ENCODE measurements around the gene KLHL26. TPM values are rescaled to one million over a fixed set of nuclear protein-coding genes. Genes with fewer than 3 reads are reported as not detected.

KLHL26 gene
- total and polyA plus RNA-seq, 2 of the 4 experiments (the other 2 are of a cell fraction), result 2.2 to 4.7 TPM

- no peak overlapping the region for H3K4me2 ChIP-seq (ENCODE audit: low read depth, low read length)
- no peak overlapping the region for H4K8ac ChIP-seq (ENCODE audit: low read depth in 2 of 2, low read length in 2 of 2)
- no peak overlapping the region for H3K9ac ChIP-seq (ENCODE audit: low read depth, low read length)
- H2BK5ac ChIP-seq (ENCODE audit: low read depth, low read length, poor library complexity, severe bottlenecking), result no peak overlapping the region
- H3K27me3 ChIP-seq (ENCODE audit: control insufficient read depth, insufficient read depth, low read length), result no peaks in the 10 kb centered on the region
- no peak overlapping the region for H2AK5ac ChIP-seq (ENCODE audit: low read depth, low read length)
- DNase-seq, result no peak
- H2BK120ac ChIP-seq (ENCODE audit: low read depth, low read length), result no peak overlapping the region
- H4K5ac ChIP-seq (ENCODE audit: low read depth, low read length), result no peak overlapping the region
- no peak overlapping the region for H3K56ac ChIP-seq (ENCODE audit: extremely low read depth, insufficient read depth, low read length)
- H3K79me1 ChIP-seq (ENCODE audit: low read depth in 1 of 2, low read length in 2 of 2), result peaks cover 0 to 13% of the 10 kb centered on the region in 2 experiments; a peak in 1 of 4 replicates
- no peak overlapping the region for H4K91ac ChIP-seq (ENCODE audit: insufficient read depth, low read depth, low read length)
- no peak overlapping the region for H2BK15ac ChIP-seq (ENCODE audit: low read depth, low read length)
- TF ChIP-seq SMC3 (IDR thresholded peaks at IDR 0.05; ENCODE audit: low read depth, low read length), result no peak
- no peak for TF ChIP-seq FOS (IDR thresholded peaks at IDR 0.05; ENCODE audit: low read depth, low read length)
- no peak for TF ChIP-seq MXI1 (IDR thresholded peaks at IDR 0.05; ENCODE audit: borderline replicate concordance, low read depth, low read length)
- TF ChIP-seq CEBPB (IDR thresholded peaks at IDR 0.05; ENCODE audit: low read depth, low read length), result no peak
- TF ChIP-seq BHLHE40 (IDR thresholded peaks at IDR 0.05; ENCODE audit: low read depth, low read length), result no peak
- no peak for TF ChIP-seq CHD1 (IDR thresholded peaks at IDR 0.05; ENCODE audit: low read depth, low read length)
- no peak for TF ChIP-seq RAD21 (IDR thresholded peaks at IDR 0.05; ENCODE audit: low read length)
- TF ChIP-seq MAFK (IDR thresholded peaks at IDR 0.05; ENCODE audit: low read depth, low read length), result no peak
- no peak for TF ChIP-seq POLR2A (IDR thresholded peaks at IDR 0.05; ENCODE audit: low read depth, low read length)
- TF ChIP-seq CTCF (conservative IDR thresholded peaks at IDR 0.05; ENCODE audit: low read depth, low read length), result no peak
- no peak for TF ChIP-seq USF2 (IDR thresholded peaks at IDR 0.05; ENCODE audit: low read depth, low read length)
- H2BK20ac ChIP-seq (ENCODE audit: low read depth, low read length), result no peak overlapping the region
- BruUV-seq (replicated peaks), result no TSS peak
- peak overlapping the region; percentile 42 for H2AK9ac ChIP-seq (replicated peaks; ENCODE audit: low read depth, low read length, poor library complexity)
- in situ Hi-C loops (cut with MboI; ENCODE audit: low sequenced_read_pairs) (no loop called here), dilution Hi-C loops (cut with HindIII; ENCODE audit: low sequenced_read_pairs, unreplicated experiment) (no loop called here), intact Hi-C loops (cut with micrococcal nuclease) (no loop called here)
- 76% methylated on average over 7 of the region's 25 CpGs; no CpG with 5 or more reads in 1 of the 2 experiments for WGBS, 2 experiments (ENCODE audit: extremely low coverage in 2 of 2, insufficient read length in 1 of 2)
- no peaks in the 10 kb centered on the region for H3K4me1 ChIP-seq (ENCODE audit: control insufficient read depth, insufficient read depth, low read length)
- H4K20me1 ChIP-seq (ENCODE audit: insufficient read depth, low read length), result peaks cover 27% of the 10 kb centered on the region
- H3K36me3 ChIP-seq (ENCODE audit: control insufficient read depth, insufficient read depth, low read length), result peaks cover 7% of the 10 kb centered on the region
- H3K4ac ChIP-seq (ENCODE audit: low read depth, low read length), result no peak overlapping the region
- H3K9me1 ChIP-seq (ENCODE audit: insufficient read depth, low read length), result peaks cover 4% of the 10 kb centered on the region; the same call in 1 of the 2 replicates
- CTCF ChIA-PET, result no interaction called here
- no peaks in the 10 kb centered on the region for H3K9me3 ChIP-seq (ENCODE audit: control insufficient read depth, insufficient read depth, low read length)
- POLR2A ChIA-PET (ENCODE audit: unreplicated experiment), result no interaction called here
- no peak overlapping the region for H3K4me3 ChIP-seq (ENCODE audit: insufficient read depth, low read depth, low read length)
- no peak overlapping the region for H3K18ac ChIP-seq (ENCODE audit: low read depth, low read length)
- no peak overlapping the region for H3K23ac ChIP-seq (ENCODE audit: low read depth, low read length)
- no peak overlapping the region for H2AFZ ChIP-seq (replicated peaks; ENCODE audit: low read length, poor library complexity)
- ATAC-seq (ENCODE audit: low read depth), result no peak
- H3K27ac ChIP-seq (ENCODE audit: insufficient read depth, low read length), result no peak overlapping the region
- no peak overlapping the region for H3K14ac ChIP-seq (replicated peaks; ENCODE audit: low read depth, low read length)
Measured at GRCh38 chr19:18719541-18719940, 82.7 kb downstream of the KLHL26 start.

Data from IMR-90 (cell line).